Neural crest cell (in vitro differentiated cells): Measurements from ENCODE around the gene TERB2. TPM values are rescaled to one million over a fixed set of nuclear protein-coding genes. Genes with fewer than 3 reads are reported as not detected.
"Not testable (repeated sequence)": the region's sequence is repeated elsewhere in the genome, so short reads cannot be mapped to it uniquely, and the experiment has no call there.

Experiments
- DNase-seq: peaks from one replicate; pipeline ENCODE4 v3.0.0; 2021; ENCODE audit warnings: low read depth, mixed read lengths, low spot score
- H3K27ac Mint-ChIP-seq: one replicate; pipeline ENCODE4 v1.8.0; 2021; ENCODE audit warnings: mild to moderate bottlenecking, mixed read lengths; ENCODE audit not compliant: unreplicated experiment
- H3K27me3 Mint-ChIP-seq: 2 replicates; pipeline ENCODE4 v1.8.0; 2021; ENCODE audit warnings: low read depth, mild to moderate bottlenecking, mixed read lengths
- H3K36me3 Mint-ChIP-seq: 2 replicates; pipeline ENCODE4 v1.8.0; 2021; ENCODE audit warnings: low read depth, mild to moderate bottlenecking, mixed read lengths
- H3K4me1 Mint-ChIP-seq: 2 replicates; pipeline ENCODE4 v1.8.0; 2021; ENCODE audit warnings: mixed read lengths
- H3K4me3 Mint-ChIP-seq: one replicate; pipeline ENCODE4 v1.8.0; 2021; ENCODE audit warnings: mild to moderate bottlenecking, mixed read lengths
- H3K9me3 Mint-ChIP-seq: 2 replicates; pipeline ENCODE4 v1.8.0; 2021; ENCODE audit warnings: mixed read lengths
- total RNA-seq: library from RNA; stranded (reverse); gene quantifications from 2 replicates; pipeline ENCODE4 v1.2.1, GENCODE V29; 2021
- TF ChIP-seq, protein P1 (sequence below): fragments of 200-600 bp; sonication (generic); conservative IDR thresholded peaks from 2 replicates; pipeline ENCODE4 v1.5.0; 2021; ENCODE audit warnings: antibody characterized with exemption, mild to moderate bottlenecking

TERB2 gene
- total RNA-seq, 1 donor from 2014 or later: not detected

GRCh38 chr15:44999105-44999504 lies 42.6 kb downstream of the TERB2 start:
- H3K9me3 Mint-ChIP-seq: peaks cover 5% of the 10 kb centered on the region
- DNase-seq: no peak
- H3K36me3 Mint-ChIP-seq: no peaks in the 10 kb centered on the region
- TF ChIP-seq, protein P1, sequence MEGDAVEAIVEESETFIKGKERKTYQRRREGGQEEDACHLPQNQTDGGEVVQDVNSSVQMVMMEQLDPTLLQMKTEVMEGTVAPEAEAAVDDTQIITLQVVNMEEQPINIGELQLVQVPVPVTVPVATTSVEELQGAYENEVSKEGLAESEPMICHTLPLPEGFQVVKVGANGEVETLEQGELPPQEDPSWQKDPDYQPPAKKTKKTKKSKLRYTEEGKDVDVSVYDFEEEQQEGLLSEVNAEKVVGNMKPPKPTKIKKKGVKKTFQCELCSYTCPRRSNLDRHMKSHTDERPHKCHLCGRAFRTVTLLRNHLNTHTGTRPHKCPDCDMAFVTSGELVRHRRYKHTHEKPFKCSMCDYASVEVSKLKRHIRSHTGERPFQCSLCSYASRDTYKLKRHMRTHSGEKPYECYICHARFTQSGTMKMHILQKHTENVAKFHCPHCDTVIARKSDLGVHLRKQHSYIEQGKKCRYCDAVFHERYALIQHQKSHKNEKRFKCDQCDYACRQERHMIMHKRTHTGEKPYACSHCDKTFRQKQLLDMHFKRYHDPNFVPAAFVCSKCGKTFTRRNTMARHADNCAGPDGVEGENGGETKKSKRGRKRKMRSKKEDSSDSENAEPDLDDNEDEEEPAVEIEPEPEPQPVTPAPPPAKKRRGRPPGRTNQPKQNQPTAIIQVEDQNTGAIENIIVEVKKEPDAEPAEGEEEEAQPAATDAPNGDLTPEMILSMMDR: no peak
- peaks cover 11% of the 10 kb centered on the region for H3K27me3 Mint-ChIP-seq
- peaks cover 25% of the 10 kb centered on the region for H3K4me1 Mint-ChIP-seq
- no peak overlapping the region for H3K27ac Mint-ChIP-seq
- no peak overlapping the region for H3K4me3 Mint-ChIP-seq

DNA sequence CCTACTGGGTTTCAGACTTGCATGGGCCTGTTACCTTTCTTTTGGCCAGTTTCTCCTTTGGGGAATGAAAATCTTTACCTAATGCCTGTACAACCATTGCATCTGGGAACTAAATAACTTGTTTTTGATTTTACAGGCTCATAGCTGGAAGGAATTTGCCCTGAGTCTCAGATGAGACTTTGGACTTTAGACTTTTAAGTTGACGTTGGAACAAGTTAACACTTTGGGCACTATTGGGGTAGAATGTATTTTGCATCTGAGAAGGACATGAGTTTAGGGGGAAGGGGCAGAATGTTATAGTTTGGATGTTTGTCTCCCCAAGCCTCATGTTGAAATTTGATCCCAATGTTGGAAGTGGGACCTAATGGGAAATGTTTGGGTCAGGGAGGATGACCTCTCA lies 44.7 kb downstream of the TERB2 start:
- not testable (repeated sequence) for H3K27me3 Mint-ChIP-seq, H3K36me3 Mint-ChIP-seq, H3K4me3 Mint-ChIP-seq, DNase-seq, H3K27ac Mint-ChIP-seq, H3K9me3 Mint-ChIP-seq
- H3K4me1 Mint-ChIP-seq: peaks cover 25% of the 10 kb centered on the region

DNA sequence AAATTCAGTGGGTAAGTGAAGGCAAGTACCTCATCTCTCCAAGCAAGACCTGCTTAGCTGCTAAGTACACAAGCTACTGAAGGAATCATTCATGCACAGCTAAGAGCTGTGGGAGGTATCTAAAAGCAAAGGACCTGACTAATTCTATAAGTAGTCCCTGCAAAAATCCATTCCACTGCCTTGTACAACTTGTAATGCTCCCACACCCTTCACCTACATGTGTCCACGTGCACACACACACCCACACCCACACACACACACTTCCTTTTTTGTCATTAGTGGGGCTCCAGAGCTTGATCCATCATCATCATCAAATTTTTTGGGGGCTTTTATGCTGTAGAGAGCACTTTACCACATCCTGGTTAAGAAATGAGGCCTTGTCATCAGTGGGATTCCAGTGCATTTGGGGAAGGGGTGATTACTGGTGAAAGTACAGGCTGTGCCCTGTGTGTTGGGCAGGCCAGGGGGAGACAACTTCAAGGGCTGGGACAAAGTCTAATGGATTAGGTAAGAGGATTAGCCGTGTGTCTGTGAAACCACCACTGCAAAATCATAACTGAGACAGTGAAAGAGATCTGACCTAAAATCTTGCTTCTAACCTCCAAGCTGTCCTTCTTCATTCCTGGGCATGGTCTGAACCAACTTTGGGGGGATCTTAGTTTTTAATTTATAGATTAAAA lies 47.4 kb downstream of the TERB2 start:
- peaks cover 25% of the 10 kb centered on the region for H3K4me1 Mint-ChIP-seq
- not testable (repeated sequence) for H3K36me3 Mint-ChIP-seq, H3K27me3 Mint-ChIP-seq, H3K27ac Mint-ChIP-seq, DNase-seq, H3K4me3 Mint-ChIP-seq
- peaks cover 11% of the 10 kb centered on the region for H3K9me3 Mint-ChIP-seq

DNA sequence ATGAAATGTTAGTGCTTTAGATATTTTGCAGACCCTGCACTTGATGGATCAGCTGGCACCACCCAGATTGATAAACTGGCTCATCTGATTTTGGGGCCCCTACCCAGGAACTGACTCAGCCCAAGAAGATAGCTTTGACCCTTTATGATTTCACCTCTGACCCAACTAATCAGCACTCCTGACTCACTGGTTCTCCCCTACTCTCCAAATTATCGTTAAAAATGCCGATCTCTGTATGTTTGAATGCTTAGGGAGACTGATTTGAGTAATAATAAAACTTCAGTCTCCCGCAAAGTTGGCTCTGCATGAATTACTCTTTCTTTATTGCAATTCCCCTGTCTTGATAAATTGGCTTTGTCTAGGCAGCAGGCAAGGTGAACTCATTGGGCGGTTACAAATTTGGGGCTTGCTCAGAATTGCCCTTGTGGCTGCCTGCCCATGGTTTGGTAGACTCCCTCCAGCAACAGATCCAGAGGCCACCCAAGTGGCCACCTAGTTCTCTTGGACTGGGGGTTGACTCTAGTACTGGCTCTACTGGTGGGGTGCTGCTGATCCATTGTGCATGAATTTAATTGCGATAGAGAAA lies 48.2 kb downstream of the TERB2 start:
- H3K27ac Mint-ChIP-seq, H3K4me3 Mint-ChIP-seq, H3K36me3 Mint-ChIP-seq, DNase-seq, H3K27me3 Mint-ChIP-seq: not testable (repeated sequence)
- Mint-ChIP-seq H3K9me3 (peaks cover 12% of the 10 kb centered on the region), H3K4me1 (peaks cover 25% of the 10 kb centered on the region)

- Mint-ChIP-seq H3K9me3 (peaks cover 17% of the 10 kb centered on the region), H3K36me3 (no peaks in the 10 kb centered on the region), H3K27me3 (peaks cover 4% of the 10 kb centered on the region), H3K4me3 (no peak overlapping the region), H3K27ac (no peak overlapping the region), H3K4me1 (peaks cover under 1% of the 10 kb centered on the region)
- TF ChIP-seq, protein P1: no peak
- no peak for DNase-seq
Measured at GRCh38 chr15:45009046-45009445, 52.6 kb downstream of the TERB2 start.

DNA sequence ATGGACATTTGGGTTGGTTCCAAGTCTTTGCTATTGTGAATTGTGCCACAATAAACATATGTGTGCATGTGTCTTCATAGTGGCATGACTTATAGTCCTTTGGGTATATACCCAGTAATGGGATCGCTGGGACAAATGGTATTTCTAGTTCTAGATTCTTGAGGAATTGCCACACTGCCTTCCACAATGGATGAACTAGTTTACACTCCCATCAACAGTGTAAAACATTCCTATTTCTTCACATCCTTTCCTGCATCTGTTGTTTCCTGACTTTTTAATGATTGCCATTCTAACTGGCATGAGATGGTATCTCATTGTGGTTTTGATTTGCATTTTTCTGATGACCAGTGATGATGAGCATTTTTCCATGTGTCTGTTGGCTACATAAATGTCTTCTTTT lies 58.6 kb downstream of the TERB2 start:
- H3K27ac Mint-ChIP-seq, H3K9me3 Mint-ChIP-seq, H3K4me1 Mint-ChIP-seq, H3K36me3 Mint-ChIP-seq, H3K4me3 Mint-ChIP-seq, DNase-seq: not testable (repeated sequence)
- peaks cover 39% of the 10 kb centered on the region for H3K27me3 Mint-ChIP-seq

GRCh38 chr15:45020222-45020900 lies 63.9 kb downstream of the TERB2 start:
- H3K4me3 Mint-ChIP-seq, H3K9me3 Mint-ChIP-seq, DNase-seq, H3K36me3 Mint-ChIP-seq, H3K27ac Mint-ChIP-seq: not testable (repeated sequence)
- peaks cover 14% of the 10 kb centered on the region for H3K4me1 Mint-ChIP-seq
- H3K27me3 Mint-ChIP-seq: peaks cover 32% of the 10 kb centered on the region

DNA sequence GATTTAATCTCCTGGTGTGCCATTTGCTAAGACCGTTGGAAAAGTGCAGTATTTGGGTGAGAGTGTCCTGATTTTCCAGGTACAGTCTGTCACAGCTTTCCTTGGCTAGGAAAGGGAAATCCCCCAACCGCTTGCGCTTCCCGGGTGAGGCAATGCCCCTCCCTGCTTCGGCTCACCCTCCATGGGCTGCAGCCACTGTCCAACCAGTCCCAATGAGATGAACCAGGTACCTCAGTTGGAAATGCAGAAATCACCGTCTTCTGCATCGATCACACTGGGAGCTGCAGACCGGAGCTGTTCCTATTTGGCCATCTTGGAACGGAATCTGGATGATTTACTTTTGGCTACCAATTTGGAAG lies 64.4 kb downstream of the TERB2 start:
- H3K9me3 Mint-ChIP-seq, DNase-seq, H3K27ac Mint-ChIP-seq, H3K36me3 Mint-ChIP-seq, H3K4me3 Mint-ChIP-seq: not testable (repeated sequence)
- Mint-ChIP-seq H3K27me3 (peaks cover 32% of the 10 kb centered on the region), H3K4me1 (peaks cover 19% of the 10 kb centered on the region)
